ENCODE measurements around the gene FRMD8.
A peak's percentile ranks its signal among the peaks of the same experiment; 100 is the strongest.

FRMD8 gene, protein sequence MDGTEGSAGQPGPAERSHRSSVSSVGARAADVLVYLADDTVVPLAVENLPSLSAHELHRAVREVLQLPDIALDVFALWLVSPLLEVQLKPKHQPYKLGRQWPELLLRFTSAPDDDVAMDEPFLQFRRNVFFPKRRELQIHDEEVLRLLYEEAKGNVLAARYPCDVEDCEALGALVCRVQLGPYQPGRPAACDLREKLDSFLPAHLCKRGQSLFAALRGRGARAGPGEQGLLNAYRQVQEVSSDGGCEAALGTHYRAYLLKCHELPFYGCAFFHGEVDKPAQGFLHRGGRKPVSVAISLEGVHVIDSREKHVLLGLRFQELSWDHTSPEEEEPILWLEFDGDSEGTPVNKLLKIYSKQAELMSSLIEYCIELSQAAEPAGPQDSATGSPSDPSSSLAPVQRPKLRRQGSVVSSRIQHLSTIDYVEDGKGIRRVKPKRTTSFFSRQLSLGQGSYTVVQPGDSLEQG

DNA sequence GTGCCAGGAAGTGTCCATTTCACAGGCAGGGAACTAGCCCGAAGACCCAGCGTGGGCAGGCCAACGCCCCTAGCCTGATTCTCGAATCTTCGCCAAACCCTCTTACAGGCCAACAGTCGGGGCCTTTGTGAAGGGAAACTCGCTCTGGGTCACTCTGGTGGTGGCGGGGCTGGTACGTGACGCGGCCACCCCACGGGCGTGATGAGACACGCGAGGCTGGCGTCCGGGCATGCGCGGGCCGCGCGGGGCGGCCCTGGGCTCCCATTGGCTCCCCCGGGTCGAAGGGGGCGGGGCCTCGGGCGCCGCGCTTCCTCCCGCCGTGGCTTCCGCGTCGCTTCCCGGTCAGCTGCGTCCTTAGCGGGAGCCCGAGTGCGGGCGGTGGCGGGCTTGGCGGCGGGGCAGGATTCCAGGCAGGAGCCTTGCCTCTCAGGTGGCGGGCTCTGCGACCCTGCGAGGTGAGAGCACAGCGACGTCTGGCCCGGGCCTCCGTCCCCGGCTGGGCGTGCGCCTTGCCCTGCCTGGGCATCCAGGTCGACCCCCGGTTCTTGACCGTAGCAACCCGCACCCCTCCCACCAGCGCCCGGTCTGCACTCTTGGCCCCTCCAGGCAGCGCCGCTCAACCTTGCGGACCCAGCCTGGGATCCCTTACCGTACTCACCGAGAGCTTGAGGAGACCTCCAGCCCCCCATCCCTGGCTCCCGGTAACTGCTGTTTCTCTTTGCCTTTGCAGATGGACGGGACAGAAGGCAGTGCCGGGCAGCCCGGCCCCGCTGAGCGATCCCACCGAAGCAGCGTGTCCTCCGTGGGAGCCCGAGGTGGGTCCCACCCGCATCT is at the start of gene FRMD8:
TSS of gene FRMD8 (plus strand) at position 331 of the 834 bp plus-strand sequence. CDS start at position 731, 400 bp downstream.
- peak; percentile 57 for DNase-seq

DNA sequence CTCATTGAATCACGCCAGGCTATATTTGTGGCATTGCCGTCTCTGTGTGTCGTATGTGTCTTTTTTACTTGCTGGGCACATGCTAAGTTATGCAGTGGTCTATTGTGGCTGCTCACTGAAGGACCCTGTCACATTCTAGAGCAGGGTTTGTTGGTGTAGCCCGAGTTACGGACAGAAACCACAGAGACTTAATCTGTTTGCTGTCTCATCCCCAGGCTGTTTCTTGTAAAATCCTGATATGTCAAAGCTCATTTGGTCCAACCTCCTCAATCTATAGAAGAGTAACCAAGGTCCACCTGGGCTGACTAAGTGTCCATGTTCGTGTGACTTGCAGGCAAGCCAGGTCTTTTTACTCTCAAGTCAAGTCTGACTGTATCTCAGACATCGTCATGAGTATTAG is 47.8 kb upstream of the FRMD8 start:
- no peak for DNase-seq

DNA sequence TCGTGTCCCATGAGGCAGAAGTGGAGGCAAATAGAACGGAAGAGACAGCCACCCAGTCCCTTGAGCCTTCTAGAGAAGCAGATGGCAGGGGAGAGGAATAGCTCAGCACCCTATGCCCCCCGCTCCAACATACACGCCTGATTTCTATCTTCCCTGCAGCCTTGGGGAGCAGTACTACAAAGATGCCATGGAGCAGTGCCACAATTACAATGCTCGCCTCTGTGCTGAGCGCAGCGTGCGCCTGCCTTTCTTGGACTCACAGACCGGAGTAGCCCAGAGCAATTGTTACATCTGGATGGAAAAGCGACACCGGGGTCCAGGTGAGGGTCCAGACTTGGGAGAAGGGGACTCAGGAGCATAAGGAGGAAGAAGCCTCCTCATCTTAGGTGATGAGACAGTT is 46.2 kb upstream of the FRMD8 start:
- no peak for DNase-seq

DNA sequence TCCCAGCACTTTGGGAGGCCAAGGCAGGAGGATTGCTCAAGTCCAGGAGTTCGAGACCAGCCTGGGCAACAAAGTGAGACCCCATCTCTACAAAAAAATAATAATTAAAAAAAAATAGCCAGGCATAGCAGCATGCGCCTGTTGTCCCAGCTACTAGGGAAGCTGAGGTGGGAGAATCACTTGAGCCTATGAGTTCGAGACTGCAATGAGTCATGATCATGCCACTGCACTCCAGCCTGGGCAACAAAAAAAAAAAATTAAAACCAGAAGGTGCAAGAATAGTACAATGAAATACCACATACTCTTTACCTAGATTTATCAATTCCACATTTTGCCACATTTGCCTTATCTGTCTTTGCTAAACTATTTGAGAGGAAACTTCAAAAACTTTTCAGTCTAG is 44.6 kb upstream of the FRMD8 start:
- DNase-seq = no peak

DNA sequence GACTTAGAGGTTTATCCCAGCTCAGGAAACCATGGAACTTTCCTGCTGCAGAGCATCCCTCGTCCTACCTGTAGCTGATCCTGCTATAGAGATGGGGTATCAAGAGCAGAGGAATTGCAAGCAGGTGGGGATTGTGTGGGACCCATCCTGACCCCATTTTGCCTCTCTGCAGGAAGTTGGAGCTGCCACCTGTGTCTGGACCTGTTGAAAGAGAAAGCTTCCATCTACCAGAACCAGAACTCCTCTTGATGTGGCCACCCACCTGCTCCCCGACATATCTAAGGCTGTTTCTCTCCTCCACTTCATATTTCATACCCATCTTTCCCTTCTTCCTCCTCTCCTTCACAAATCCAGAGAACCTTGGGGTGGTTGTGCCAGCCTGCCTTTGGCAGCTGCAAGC is 34.9 kb upstream of the FRMD8 start:
- DNase-seq = no peak

DNA sequence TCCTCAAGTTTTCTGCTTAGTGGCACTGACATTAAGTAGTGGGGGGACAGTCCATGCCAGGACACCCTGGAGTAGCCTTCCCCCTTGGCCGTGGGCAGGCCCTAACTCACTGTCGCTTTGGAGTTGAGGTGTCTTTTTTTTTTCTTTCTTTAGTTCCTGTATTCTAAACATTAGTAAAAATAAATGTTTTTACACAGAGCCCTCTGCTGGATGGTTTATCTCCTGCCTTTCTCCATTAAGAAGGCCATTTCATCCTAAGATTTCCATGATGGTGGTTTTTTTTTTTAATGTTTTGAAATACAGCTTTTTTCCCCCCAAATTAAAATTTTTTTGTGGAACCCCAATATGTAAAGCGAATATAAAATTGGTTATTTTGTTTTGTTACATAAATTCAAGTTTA is 33.7 kb upstream of the FRMD8 start:
- no peak for DNase-seq

DNA sequence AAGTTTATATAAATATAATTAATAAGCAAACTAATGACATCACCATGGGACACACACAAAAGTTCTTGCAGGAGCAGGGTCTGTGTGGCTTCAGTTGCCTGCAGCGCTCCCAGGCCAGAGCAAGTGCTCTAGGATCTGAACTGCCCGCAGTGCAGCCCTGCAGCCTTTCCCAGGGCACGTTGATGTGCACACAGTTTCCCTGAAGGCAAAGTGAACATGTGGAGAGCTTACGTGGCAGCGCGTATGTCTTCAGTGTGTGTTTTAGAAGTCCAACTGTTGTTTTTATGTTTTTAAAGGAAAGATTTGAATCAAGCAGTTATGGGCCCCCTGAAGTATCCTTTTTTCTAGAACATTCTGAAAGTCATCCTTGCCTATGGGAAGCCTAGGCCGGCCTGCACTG is 33.1 kb upstream of the FRMD8 start:
- DNase-seq = no peak

DNA sequence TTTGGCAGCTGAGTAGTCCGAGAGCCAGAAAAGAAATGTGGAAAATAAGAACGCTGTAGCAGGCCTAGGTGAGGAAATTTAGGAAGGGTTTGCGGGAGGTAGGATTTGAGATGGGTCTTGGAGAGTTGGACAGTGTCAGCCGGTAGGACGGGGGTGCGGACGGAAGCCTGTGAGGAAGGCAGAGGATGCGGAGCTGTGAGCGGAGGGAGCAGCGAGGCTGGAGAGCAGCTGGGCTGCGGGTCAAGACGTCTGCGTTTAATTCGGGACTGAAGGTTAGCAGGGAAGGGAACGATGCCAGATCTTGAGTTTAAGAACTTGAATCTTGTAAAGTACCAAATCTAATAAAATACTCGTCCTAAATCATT is 32.6 kb upstream of the FRMD8 start:
- no peak for DNase-seq

DNA sequence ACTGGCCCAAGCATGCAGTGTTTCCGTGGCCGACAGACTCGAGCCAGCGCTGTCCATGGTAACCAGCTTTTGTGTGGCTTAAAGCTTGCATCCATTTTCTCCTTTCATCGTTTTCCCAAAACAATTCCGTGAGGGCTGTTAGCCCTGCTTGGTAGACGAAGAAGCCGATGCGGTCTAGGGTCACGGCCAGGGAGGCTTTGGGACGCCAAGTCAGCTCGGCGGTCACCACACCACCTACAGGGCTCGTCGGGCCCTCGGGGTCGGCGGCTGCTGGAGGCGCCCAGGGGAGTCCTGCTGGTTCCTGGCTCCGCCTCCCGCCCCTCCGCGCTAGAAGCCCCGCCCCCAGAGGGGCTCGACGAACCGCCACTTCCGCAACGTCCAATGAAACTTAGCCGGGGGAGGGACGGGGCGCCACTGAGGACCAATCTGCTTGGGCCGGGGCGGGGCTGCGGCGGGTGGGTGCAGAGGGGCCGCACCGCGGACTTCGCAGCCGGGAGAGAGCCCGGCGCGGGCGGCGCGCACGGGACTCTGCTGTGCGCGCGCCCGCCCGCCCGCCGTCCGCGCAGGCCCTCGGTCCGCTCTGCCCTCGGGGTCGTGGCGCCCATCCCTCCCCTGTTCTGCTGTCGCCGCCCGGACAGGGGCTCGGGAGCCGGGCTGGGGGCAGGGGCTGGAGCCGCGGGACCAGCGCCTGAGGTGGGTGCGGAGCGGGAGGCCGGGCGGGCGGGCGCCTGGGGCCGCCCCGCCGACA is 32.0 kb upstream of the FRMD8 start, which contains the start of gene TIGD3:
TSS of gene TIGD3 (plus strand) at position 487 of the 748 bp plus-strand sequence. CDS start 1,058 bp downstream, outside the sequence.
- peak; percentile 96 for DNase-seq

DNA sequence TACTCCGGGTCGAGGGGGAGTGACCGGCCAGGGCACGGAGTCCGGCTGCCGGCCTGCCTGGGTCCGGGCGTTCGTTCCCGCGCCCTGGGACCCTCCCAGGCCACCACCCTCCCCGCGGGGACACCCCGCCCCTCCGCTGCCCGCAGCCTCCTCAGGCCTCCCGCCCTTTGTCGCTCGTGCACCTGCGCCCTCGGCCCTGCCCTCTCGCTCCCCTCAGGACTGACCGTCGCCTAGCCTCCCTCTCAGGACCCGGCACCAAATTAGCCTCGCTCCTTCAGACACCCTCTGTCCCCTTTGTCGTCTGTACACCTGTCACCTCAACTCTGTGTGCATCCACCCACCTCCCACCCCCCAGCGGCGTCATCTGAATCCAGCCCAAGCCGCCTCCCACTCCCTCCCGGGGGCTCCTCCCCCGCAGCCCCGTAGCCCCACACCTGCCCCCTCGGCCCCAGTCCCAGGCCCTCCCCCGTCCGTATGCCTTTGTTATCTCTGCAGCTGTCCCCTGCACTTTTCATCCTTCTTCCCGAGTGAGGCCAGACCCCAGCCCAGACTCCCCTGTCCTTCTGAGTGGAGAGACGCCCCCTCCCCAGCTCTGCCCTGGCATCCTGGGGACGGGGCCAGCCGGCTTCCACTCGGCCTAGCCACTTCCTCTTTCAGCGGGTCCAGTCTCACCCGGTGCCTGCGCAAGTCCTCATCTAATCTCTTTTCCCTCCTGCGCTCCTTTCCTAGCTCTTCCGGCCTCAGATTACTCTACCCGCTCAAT is 31.2 kb upstream of the FRMD8 start:
- peak; percentile 69 for DNase-seq

DNA sequence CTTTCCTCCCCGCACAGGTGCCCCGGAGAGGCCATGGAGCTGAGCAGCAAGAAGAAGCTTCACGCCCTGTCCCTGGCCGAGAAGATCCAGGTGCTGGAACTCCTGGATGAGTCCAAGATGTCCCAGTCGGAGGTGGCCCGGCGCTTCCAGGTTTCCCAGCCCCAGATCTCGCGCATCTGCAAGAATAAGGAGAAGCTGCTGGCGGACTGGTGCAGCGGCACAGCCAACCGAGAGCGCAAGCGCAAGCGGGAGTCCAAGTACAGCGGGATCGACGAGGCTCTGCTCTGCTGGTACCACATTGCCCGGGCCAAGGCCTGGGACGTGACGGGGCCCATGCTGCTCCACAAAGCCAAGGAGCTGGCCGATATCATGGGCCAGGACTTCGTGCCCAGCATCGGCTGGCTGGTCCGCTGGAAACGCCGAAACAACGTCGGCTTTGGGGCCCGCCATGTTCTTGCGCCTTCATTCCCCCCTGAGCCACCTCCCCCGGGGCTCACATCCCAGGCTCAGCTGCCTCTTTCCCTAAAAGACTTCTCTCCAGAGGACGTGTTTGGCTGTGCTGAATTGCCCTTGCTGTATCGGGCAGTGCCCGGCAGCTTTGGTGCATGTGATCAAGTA is 30.6 kb upstream of the FRMD8 start:
- DNase-seq = no peak

DNA sequence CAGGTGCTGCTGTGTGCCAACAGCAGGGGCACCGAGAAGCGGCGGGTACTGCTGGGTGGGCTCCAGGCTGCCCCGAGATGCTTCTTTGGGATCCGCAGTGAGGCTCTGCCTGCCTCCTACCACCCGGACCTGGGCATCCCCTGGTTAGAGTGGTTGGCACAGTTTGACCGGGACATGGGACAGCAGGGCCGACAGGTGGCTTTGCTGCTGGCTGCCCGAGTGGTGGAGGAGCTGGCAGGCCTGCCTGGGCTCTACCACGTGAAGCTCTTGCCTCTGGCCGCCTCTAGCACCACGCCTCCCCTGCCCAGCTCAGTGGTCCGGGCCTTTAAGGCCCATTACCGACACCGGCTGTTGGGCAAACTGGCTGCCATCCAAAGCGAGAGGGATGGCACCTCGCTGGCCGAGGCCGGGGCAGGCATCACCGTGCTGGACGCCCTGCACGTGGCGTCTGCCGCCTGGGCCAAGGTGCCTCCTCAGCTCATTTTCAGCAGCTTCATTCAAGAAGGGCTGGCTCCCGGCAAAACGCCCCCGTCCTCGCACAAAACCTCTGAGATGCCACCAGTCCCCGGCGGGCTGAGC is 30.0 kb upstream of the FRMD8 start:
- DNase-seq = no peak

DNA sequence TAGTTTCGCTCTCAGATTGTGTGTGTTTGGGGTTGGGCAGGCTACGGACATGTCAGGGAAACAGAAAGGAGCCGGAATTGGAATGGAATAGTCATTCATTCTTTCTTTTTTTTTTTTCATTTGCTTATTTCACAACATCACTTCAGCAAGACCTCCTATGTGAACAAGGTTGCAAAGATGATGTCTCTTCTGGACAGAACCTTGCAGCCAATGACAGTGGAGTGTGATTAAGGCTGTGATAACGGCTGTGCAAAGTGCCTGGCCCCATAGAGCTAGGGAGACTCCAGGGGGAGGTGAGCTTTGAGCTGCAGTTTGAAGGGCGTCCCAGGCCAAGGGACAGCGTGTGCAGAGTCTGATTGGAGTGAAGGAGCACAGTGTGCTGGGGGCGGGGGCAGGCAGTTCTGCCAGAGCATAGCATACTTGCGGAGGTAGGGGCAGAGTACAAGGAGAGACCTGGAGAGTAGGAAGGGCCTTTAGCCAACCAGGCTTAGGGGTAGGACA is 28.5 kb upstream of the FRMD8 start:
- no peak for DNase-seq

DNA sequence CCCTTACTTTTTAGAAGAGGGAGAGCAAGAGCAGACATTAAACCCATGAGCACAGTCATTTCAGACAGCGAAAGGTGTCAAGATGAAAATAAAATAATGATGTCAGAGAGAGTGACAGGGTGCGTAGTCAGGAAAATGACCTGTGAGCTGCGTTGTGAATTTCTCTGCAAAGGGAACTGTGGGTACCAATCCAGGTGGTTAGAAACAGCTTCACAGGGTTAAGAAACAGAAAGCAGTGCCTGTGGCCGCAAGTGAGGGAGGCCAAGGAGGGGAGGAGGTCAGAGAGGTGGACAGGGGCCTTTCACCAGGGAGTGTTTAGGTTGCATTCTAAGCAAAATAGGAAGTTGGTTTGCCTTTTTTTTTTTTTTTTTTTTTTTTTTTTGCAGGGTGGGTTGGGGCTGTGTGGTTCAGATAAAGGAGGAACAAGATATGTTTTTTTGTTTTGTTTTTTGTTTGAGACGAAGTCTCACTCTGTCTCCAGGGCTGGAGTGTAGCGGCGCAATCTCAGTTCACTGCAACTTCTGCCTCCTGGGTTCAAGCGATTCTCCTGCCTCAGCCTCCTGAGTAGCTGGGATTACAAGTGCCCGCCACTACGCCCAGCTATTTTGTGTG is 24.0 kb upstream of the FRMD8 start:
- DNase-seq = no peak

DNA sequence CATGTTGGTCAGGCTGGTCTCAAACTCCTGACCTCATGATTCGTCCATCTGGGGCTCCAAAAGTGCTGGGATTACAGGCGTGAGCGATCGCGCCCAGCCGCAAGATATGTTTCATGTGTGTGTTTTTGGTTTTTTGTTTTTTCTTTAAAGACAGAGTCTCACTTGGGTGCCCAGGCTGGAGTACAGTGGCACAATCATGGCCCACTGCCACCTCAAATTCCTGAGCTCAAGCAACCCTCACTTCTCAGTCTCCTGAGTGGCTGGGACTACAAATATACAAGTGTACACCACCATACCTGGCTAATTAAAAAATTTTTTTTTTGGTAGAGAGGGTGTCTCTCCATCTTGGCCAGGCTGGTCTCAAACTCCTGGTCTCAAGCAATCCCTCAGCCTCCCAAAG is 23.5 kb upstream of the FRMD8 start:
- no peak for DNase-seq

DNA sequence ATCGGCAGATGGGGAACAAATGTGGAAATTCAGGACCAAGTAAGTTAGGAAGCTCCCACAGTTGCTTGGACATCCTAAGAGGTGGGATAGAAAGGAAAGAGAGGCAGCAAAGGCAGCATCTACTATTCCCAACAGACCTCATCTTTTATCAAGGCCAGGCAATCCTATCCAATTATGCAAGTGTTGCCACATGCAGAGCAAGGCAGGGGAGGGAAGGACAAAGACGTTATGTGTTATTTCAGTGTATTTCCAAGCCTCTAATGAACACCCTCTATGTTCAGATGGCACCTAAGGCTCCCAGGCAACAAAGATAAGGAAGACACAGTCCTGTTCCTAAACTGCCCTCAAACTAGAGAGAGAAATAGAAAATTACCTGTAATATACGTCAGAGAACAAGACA is 22.7 kb upstream of the FRMD8 start:
- no peak for DNase-seq

DNA sequence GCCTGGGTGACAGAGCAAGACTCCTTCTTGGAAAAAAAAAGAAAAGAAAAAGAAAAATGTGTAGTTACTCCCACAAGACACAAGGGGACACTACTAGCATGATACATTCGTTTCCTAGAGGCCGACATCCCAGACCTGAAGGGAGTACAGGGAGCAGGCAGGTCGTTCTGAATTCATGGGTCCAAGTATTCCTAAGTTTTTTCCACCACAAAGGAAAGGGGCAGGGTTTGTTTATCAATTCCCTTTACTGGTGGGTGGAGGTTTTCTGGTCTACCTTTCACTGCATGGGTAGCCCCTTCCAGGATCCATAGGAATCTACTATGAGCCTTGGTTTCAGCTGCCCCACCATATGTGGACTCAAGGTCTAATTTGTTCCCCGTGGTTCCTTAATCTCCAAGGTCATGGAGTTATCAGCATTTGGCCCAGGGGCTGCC is 20.1 kb upstream of the FRMD8 start:
- peak; percentile 76 for DNase-seq

DNA sequence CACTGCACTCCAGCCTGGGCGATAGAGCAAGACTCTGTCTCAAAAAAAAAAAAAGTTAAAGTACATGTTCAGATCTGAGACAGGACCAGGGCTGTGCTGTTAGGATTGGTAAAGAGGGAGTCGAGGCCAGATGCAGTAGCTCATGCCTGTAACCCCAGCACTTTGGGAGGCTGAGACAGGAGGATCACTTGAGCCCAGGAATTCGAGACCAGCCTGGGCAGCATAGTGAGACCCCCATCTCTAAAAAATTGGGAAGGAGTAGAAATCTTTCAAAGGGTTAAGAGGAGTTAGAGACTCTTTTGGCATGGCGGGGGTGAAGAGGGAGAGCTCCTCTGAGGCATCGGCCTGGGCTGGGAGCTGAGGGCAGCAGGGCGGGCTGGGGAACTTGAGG is 15.8 kb upstream of the FRMD8 start:
- DNase-seq = no peak

DNA sequence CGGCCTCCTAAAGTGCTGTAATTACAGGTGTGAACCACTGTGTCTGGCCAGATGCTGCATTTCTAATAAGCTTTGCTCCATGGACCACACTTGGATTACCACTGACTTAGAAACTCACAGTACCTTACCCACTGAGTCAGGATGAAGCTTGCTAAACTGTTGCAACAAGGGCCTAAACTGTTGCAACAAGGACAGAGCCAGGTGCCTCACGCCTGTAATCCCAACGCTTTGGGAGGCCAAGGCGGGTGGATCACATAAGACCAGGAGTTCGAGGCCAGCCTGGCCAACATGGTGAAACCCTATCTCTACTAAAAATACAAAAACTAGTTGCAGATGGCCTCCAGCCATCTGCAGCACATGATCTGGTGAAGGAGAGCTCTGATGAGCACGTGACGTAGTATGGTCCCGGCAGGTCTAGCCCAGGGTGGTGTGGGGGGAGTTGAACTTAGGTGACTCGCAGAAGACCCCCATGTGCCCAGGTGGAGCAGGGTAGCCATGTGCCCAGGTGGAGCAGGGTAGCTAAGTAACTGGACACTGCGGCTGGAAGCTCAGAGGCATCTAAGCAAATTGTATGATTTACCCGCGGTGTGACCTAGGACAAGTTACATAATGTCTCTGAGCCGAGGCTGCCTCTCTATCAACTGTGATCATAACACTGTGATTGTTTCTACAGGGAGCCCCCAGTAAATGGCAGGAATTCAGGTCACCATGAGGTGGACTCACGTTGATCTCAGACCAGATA is 12.4 kb upstream of the FRMD8 start:
- no peak for DNase-seq

DNA sequence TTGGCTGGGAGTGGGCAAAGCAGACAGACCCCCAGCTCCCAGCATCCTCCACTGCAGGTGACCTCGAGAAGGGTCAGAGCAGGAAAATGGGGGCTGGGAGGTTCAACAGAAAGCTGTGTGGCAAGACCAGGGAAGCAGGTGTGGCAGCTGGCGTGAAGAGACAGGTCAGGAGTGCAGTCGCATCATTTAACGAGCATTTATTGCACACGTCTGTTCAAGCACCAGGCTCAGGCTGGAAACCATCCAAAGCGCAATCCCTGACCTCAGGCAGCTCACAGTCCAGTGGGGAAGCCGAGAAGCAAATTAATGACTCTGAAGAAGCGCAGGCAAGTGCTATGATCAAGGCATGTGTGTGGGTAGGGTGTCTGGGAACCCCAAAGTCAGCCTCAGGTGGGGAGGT is 11.4 kb upstream of the FRMD8 start:
- DNase-seq = no peak

All from NCI-H2171 (cell line).